GM12878 (cell line): Measurements from ENCODE around the gene P4HA3.

Experiments
- CHD2 ChIP-seq: IDR thresholded peaks from 2 replicates; pipeline ENCODE4 v1.6.1; 2011; ENCODE audit warnings: low read depth, low read length, improper control_type of control experiment, borderline replicate concordance
- MYC ChIP-seq: IDR thresholded peaks from 2 replicates; pipeline ENCODE4 v1.6.1; 2011; ENCODE audit warnings: mild to moderate bottlenecking, low read length, moderate library complexity, inconsistent platforms; ENCODE audit not compliant: insufficient read depth, insufficient replicate concordance, insufficient read length, severe bottlenecking
- SIX5 ChIP-seq: IDR thresholded peaks from 2 replicates; pipeline ENCODE4 v1.6.1; 2011; ENCODE audit warnings: mild to moderate bottlenecking, low read depth, low read length, moderate library complexity; ENCODE audit not compliant: severe bottlenecking
- SREBF2 ChIP-seq: IDR thresholded peaks from 2 replicates; pipeline ENCODE4 v1.6.1; 2012; ENCODE audit warnings: mild to moderate bottlenecking, low read length
- STAT1 ChIP-seq: fragments of 450-650 bp; conservative IDR thresholded peaks from 2 replicates; pipeline ENCODE4 v1.6.1; 2014; ENCODE audit warnings: antibody characterized with exemption, mild to moderate bottlenecking
- SUPT20H ChIP-seq: IDR thresholded peaks from 2 replicates; pipeline ENCODE4 v1.6.1; 2011; ENCODE audit warnings: low read depth, mild to moderate bottlenecking, low read length, moderate library complexity, borderline replicate concordance; ENCODE audit not compliant: control insufficient read depth
- USF1 ChIP-seq: IDR thresholded peaks from 2 replicates; pipeline ENCODE4 v1.6.1; 2011; ENCODE audit warnings: borderline replicate concordance, low read depth, mild to moderate bottlenecking, moderate library complexity, mixed read lengths, low read length; ENCODE audit not compliant: insufficient read depth; ENCODE audit errors: extremely low read length
- ZNF274 ChIP-seq: IDR thresholded peaks from one replicate; pipeline ENCODE4 v1.8.0; 2011; ENCODE audit not compliant: insufficient read length, insufficient read depth
- TF ChIP-seq, protein P1 (sequence below): fragments of 450-650 bp; conservative IDR thresholded peaks from 2 replicates; pipeline ENCODE4 v1.6.1; 2017; ENCODE audit warnings: mild to moderate bottlenecking, moderate library complexity
- TF ChIP-seq, protein P2 (sequence below): IDR thresholded peaks from 2 replicates; pipeline ENCODE4 v1.6.1; 2012; ENCODE audit warnings: mild to moderate bottlenecking, low read depth, low read length
- TF ChIP-seq, protein P3 (sequence below), 3 experiments: IDR thresholded peaks in 2 of 3; conservative IDR thresholded peaks in 1 of 3; 2 replicates each; pipeline ENCODE4 v1.5.1; 2011; ENCODE audit warnings: low read depth in 3 of 3, low read length in 3 of 3, mild to moderate bottlenecking in 3 of 3, control low read depth in 2 of 3, moderate library complexity in 2 of 3, inconsistent platforms in 1 of 3, mixed read lengths in 1 of 3; ENCODE audit not compliant: control insufficient read depth in 2 of 3, insufficient read depth in 1 of 3; ENCODE audit errors: extremely low read depth in 1 of 3

GRCh38 chr11:74310857-74311256 is 583 bp downstream of the P4HA3 start:
- TF ChIP-seq SUPT20H: no peak
- TF ChIP-seq, protein P1, sequence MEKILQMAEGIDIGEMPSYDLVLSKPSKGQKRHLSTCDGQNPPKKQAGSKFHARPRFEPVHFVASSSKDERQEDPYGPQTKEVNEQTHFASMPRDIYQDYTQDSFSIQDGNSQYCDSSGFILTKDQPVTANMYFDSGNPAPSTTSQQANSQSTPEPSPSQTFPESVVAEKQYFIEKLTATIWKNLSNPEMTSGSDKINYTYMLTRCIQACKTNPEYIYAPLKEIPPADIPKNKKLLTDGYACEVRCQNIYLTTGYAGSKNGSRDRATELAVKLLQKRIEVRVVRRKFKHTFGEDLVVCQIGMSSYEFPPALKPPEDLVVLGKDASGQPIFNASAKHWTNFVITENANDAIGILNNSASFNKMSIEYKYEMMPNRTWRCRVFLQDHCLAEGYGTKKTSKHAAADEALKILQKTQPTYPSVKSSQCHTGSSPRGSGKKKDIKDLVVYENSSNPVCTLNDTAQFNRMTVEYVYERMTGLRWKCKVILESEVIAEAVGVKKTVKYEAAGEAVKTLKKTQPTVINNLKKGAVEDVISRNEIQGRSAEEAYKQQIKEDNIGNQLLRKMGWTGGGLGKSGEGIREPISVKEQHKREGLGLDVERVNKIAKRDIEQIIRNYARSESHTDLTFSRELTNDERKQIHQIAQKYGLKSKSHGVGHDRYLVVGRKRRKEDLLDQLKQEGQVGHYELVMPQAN: no peak
- TF ChIP-seq, protein P2, sequence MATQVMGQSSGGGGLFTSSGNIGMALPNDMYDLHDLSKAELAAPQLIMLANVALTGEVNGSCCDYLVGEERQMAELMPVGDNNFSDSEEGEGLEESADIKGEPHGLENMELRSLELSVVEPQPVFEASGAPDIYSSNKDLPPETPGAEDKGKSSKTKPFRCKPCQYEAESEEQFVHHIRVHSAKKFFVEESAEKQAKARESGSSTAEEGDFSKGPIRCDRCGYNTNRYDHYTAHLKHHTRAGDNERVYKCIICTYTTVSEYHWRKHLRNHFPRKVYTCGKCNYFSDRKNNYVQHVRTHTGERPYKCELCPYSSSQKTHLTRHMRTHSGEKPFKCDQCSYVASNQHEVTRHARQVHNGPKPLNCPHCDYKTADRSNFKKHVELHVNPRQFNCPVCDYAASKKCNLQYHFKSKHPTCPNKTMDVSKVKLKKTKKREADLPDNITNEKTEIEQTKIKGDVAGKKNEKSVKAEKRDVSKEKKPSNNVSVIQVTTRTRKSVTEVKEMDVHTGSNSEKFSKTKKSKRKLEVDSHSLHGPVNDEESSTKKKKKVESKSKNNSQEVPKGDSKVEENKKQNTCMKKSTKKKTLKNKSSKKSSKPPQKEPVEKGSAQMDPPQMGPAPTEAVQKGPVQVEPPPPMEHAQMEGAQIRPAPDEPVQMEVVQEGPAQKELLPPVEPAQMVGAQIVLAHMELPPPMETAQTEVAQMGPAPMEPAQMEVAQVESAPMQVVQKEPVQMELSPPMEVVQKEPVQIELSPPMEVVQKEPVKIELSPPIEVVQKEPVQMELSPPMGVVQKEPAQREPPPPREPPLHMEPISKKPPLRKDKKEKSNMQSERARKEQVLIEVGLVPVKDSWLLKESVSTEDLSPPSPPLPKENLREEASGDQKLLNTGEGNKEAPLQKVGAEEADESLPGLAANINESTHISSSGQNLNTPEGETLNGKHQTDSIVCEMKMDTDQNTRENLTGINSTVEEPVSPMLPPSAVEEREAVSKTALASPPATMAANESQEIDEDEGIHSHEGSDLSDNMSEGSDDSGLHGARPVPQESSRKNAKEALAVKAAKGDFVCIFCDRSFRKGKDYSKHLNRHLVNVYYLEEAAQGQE: no peak
- TF ChIP-seq STAT1: no peak
- TF ChIP-seq ZNF274: no peak
- TF ChIP-seq, protein P3, sequence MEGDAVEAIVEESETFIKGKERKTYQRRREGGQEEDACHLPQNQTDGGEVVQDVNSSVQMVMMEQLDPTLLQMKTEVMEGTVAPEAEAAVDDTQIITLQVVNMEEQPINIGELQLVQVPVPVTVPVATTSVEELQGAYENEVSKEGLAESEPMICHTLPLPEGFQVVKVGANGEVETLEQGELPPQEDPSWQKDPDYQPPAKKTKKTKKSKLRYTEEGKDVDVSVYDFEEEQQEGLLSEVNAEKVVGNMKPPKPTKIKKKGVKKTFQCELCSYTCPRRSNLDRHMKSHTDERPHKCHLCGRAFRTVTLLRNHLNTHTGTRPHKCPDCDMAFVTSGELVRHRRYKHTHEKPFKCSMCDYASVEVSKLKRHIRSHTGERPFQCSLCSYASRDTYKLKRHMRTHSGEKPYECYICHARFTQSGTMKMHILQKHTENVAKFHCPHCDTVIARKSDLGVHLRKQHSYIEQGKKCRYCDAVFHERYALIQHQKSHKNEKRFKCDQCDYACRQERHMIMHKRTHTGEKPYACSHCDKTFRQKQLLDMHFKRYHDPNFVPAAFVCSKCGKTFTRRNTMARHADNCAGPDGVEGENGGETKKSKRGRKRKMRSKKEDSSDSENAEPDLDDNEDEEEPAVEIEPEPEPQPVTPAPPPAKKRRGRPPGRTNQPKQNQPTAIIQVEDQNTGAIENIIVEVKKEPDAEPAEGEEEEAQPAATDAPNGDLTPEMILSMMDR (IDR thresholded peaks at IDR 0.05 in 2 of 3, conservative IDR thresholded peaks at IDR 0.05 in 1 of 3; ENCODE audit: control insufficient read depth in 2 of 3, extremely low read depth in 1 of 3, insufficient read depth in 1 of 3, low read depth in 3 of 3, low read length in 3 of 3): no peak
- TF ChIP-seq SREBF2: no peak
- no peak for TF ChIP-seq CHD2
- no peak for TF ChIP-seq MYC
- no peak for TF ChIP-seq USF1
- TF ChIP-seq SIX5: no peak
